Activated CD4-positive, alpha-beta T cell treated with anti-CD3 and anti-CD28 coated beads, Interleukin-2, amount 10 ng/mL, durations not matched to agents 24 days and 14 days (primary cell): ENCODE results near the gene PCDH1. TPM values are rescaled to one million over a fixed set of nuclear protein-coding genes. Genes with fewer than 3 reads are reported as not detected.

Experiments used
- DNase-seq: peaks from one replicate; pipeline ENCODE4 v3.0.0; 2022
- H3K27ac Mint-ChIP-seq: one replicate; pipeline ENCODE4 v1.8.0; 2022; ENCODE audit warnings: mild to moderate bottlenecking, mixed read lengths
- H3K27me3 Mint-ChIP-seq: one replicate; pipeline ENCODE4 v1.8.0; 2022; ENCODE audit warnings: mixed read lengths
- H3K36me3 Mint-ChIP-seq: one replicate; pipeline ENCODE4 v1.8.0; 2022; ENCODE audit warnings: low read depth, mild to moderate bottlenecking, mixed read lengths
- H3K4me1 Mint-ChIP-seq: one replicate; pipeline ENCODE4 v1.8.0; 2021; ENCODE audit warnings: mixed read lengths
- H3K4me3 Mint-ChIP-seq: one replicate; pipeline ENCODE4 v1.8.0; 2022; ENCODE audit warnings: mild to moderate bottlenecking, moderate library complexity, mixed read lengths
- H3K9me3 Mint-ChIP-seq: one replicate; pipeline ENCODE4 v1.8.0; 2021; ENCODE audit warnings: mixed read lengths
- intact Hi-C: fragments of 100-400 bp; cut with micrococcal nuclease; formaldehyde crosslinking; loops from one replicate; pipeline ENCODE4 v1.15.1; 2023
- total RNA-seq: library from RNA; stranded (reverse); gene quantifications from 2 replicates; pipeline ENCODE4 v1.2.3, GENCODE V29; 2022

PCDH1 gene
- total RNA-seq, 1 donor from 2014 or later = not detected

DNA sequence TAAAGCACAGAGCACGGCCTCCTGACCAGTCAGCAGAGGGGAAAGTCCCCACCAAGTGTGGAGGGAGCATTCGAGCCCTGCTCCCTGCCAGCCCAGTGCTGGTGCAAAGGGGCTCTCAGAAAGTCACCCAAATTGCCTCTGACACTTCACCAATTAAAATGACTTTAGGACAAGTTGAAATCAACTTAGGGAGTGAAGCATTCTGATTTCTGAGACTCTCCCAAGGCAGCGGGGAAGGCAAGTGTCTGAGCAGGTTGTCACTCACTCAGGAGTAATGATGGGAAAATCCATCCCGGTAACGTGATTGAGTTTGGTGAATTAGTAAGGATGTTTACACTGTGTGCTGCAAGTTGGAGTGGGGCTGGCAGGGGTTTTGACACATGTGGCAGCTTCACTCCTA, 73.7 kb downstream of the PCDH1 start:
- Mint-ChIP-seq H3K9me3 (no peaks in the 10 kb centered on the region), H3K4me1 (no peaks in the 10 kb centered on the region), H3K27me3 (peaks cover 47% of the 10 kb centered on the region), H3K27ac (no peak overlapping the region), H3K36me3 (no peaks in the 10 kb centered on the region), H3K4me3 (no peak overlapping the region)
- no peak for DNase-seq
- intact Hi-C loops = no loop called here

Other genes starting within 250 kb of the PCDH1 start
- gene HDAC3, start 241.6 kb downstream of the PCDH1 start, total RNA-seq = 88.1 and 92.3 TPM in 2 replicates
- gene RELL2, start 241.4 kb downstream of the PCDH1 start, total RNA-seq = 24.1 TPM in 2 replicates
- gene FCHSD1, start 227.0 kb downstream of the PCDH1 start, total RNA-seq = 33.1 and 34.5 TPM in 2 replicates
- gene ARAP3, start 196.2 kb downstream of the PCDH1 start, total RNA-seq = 9.2 and 10.9 TPM in 2 replicates
- 66.7 and 72.0 TPM in 2 replicates for gene DELE1, start 45.5 kb upstream of the PCDH1 start, total RNA-seq
- gene PCDH12, start 79.8 kb upstream of the PCDH1 start, total RNA-seq = 1.8 and 2.2 TPM in 2 replicates
- gene RNF14, start 90.7 kb upstream of the PCDH1 start, total RNA-seq = 28.8 and 32.2 TPM in 2 replicates
- 108 and 114 TPM in 2 replicates for gene GNPDA1, start 134.6 kb upstream of the PCDH1 start, total RNA-seq
- 114 and 122 TPM in 2 replicates for gene NDFIP1, start 230.4 kb upstream of the PCDH1 start, total RNA-seq